Karpas-422 (cell line): ENCODE measurements around the gene CFB. TPM values are rescaled to one million over a fixed set of nuclear protein-coding genes. Genes with fewer than 3 reads are reported as not detected.
"Not testable (repeated sequence)": the region's sequence is repeated elsewhere in the genome, so short reads cannot be mapped to it uniquely, and the experiment has no call there.

ENCODE experiments used
- DNase-seq: peaks from one replicate; pipeline ENCODE4 v3.0.0-alpha.2; 2015
- H2AFZ ChIP-seq: fragments of 200-600 bp; sonication (generic); 2 replicates; pipeline ENCODE4 v1.6.1; 2014; ENCODE audit warnings: antibody characterized with exemption, low read length, mixed read lengths
- H3K27ac ChIP-seq: fragments of 200-600 bp; sonication (generic); 2 replicates; pipeline ENCODE4 v1.5.1; 2014; ENCODE audit warnings: mild to moderate bottlenecking, low read length, moderate library complexity
- H3K27me3 ChIP-seq: fragments of 200-600 bp; sonication (generic); 2 replicates; pipeline ENCODE4 v1.6.1; 2014; ENCODE audit warnings: low read length, mixed read lengths
- H3K36me3 ChIP-seq: fragments of 200-600 bp; sonication (generic); 2 replicates; pipeline ENCODE4 v1.6.1; 2014; ENCODE audit warnings: low read length, mixed read lengths; ENCODE audit not compliant: insufficient read depth
- H3K4me1 ChIP-seq: fragments of 200-600 bp; sonication (generic); 2 replicates; pipeline ENCODE4 v1.6.1; 2014; ENCODE audit warnings: mild to moderate bottlenecking, low read length, mixed read lengths
- H3K4me2 ChIP-seq: fragments of 200-600 bp; sonication (generic); 2 replicates; pipeline ENCODE4 v1.6.1; 2014; ENCODE audit warnings: low read length, low read depth, mild to moderate bottlenecking; ENCODE audit not compliant: poor library complexity, severe bottlenecking
- H3K4me3 ChIP-seq: fragments of 200-600 bp; sonication (generic); 2 replicates; pipeline ENCODE4 v1.5.1; 2014; ENCODE audit warnings: mild to moderate bottlenecking, antibody characterized with exemption, low read length, mixed read lengths
- H3K79me2 ChIP-seq: fragments of 200-600 bp; sonication (generic); 2 replicates; pipeline ENCODE4 v1.6.1; 2014; ENCODE audit warnings: mild to moderate bottlenecking, low read length, mixed read lengths
- H3K9ac ChIP-seq: fragments of 200-600 bp; sonication (generic); 2 replicates; pipeline ENCODE4 v1.6.0; 2014; ENCODE audit warnings: low read length
- H3K9me2 ChIP-seq: fragments of 200-600 bp; sonication (generic), shearing (Covaris generic); replicated peaks from 2 replicates; pipeline ENCODE4 v1.6.0; 2014; ENCODE audit warnings: mild to moderate bottlenecking, low read length, moderate library complexity; ENCODE audit not compliant: insufficient read depth
- H3K9me3 ChIP-seq: fragments of 300-700, 200-600 bp; sonication (generic); 2 replicates; pipeline ENCODE4 v1.6.1; 2014; ENCODE audit warnings: low read length, mixed read lengths
- H4K20me1 ChIP-seq: fragments of 200-600 bp; sonication (generic); 2 replicates; pipeline ENCODE4 v1.6.1; 2014; ENCODE audit warnings: mild to moderate bottlenecking, antibody characterized with exemption, low read length, low read depth; ENCODE audit not compliant: insufficient read depth
- total RNA-seq: library from RNA; depleted of rRNA; stranded (reverse); fragments of >200 nt; shearing (Covaris generic); gene quantifications from 2 replicates; pipeline ENCODE4 v1.2.3, GENCODE V29; 2014; ENCODE audit warnings: low replicate concordance

Gene CFB
- total RNA-seq, 1 experiment from 2014 or later: not detected

DNA sequence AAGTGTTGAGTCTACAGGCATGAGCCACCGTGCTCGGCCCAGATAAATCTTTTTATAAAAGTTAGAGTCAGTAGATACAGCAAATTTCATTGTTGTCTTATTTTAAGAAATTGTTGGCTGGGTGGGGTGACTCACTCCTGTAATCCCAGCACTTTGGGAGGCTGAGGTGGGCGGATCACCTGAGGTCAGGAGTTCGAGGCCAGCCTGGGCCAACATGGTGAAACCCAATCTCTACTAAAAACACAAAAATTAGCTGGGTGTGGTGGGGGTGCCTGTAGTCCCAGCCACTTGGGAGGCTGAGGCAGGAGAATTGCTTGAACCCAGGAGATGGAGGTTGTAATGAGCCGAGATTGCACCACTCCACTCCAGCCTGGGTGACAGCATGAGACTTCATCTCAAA is 37.6 kb upstream of the CFB start:
- H3K4me3 ChIP-seq, H4K20me1 ChIP-seq, H3K27me3 ChIP-seq, H3K4me2 ChIP-seq, H3K79me2 ChIP-seq, H3K9me2 ChIP-seq, H3K9ac ChIP-seq, H3K36me3 ChIP-seq, H2AFZ ChIP-seq, DNase-seq, H3K4me1 ChIP-seq, H3K27ac ChIP-seq, H3K9me3 ChIP-seq: not testable (repeated sequence)

DNA sequence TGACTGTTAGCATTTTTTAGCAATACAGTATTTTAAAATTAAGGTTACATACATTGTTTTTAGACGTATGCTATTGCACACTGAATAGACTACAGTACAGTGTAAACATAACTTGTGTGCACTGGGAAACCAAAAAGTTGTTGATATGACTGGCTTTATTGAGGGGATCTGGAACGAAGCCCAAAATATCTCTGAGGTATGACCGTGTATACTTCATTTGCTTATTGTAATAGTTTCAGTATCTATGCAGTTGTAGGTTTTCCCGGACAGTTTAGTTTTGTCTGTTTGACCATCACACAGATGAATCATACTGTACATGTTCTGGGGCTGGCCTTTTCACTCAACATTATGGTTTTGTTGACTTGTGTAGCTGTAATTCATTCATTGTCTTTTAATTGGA is 37.1 kb upstream of the CFB start:
- Histone ChIP-seq H3K9me3 (no peaks in the 10 kb centered on the region), H3K79me2 (no peaks in the 10 kb centered on the region), H3K27me3 (no peaks in the 10 kb centered on the region), H4K20me1 (no peaks in the 10 kb centered on the region), H3K4me1 (no peaks in the 10 kb centered on the region), H3K9me2 (no peaks in the 10 kb centered on the region), H3K9ac (no peak overlapping the region), H3K4me3 (no peak overlapping the region), H3K4me2 (no peak overlapping the region), H2AFZ (no peak overlapping the region), H3K36me3 (no peaks in the 10 kb centered on the region), H3K27ac (no peak overlapping the region)
- DNase-seq: no peak

DNA sequence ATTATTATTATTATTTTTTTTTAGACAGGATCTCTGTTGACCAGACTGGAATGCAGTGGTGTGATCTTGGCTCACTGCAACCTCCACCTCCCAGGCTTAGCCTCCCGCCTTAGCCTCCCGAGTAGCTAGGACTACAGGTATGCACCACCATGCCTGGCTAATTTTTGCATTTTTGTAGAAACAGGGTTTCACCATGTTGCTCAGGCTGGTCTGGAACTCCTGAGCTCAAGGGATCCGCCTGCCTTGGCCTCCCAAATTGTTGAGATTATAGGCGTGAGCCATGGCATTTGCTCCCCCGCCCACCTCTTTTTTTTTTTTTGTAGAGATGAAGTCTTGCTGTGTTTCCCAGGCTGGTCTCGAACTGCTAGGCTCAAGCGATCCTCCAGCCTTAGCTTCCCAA is 36.6 kb upstream of the CFB start:
- not testable (repeated sequence) for H4K20me1 ChIP-seq, H3K27me3 ChIP-seq, H3K79me2 ChIP-seq, H3K9ac ChIP-seq, H2AFZ ChIP-seq, H3K36me3 ChIP-seq, H3K9me3 ChIP-seq, H3K4me2 ChIP-seq, DNase-seq, H3K9me2 ChIP-seq, H3K4me1 ChIP-seq, H3K4me3 ChIP-seq, H3K27ac ChIP-seq

DNA sequence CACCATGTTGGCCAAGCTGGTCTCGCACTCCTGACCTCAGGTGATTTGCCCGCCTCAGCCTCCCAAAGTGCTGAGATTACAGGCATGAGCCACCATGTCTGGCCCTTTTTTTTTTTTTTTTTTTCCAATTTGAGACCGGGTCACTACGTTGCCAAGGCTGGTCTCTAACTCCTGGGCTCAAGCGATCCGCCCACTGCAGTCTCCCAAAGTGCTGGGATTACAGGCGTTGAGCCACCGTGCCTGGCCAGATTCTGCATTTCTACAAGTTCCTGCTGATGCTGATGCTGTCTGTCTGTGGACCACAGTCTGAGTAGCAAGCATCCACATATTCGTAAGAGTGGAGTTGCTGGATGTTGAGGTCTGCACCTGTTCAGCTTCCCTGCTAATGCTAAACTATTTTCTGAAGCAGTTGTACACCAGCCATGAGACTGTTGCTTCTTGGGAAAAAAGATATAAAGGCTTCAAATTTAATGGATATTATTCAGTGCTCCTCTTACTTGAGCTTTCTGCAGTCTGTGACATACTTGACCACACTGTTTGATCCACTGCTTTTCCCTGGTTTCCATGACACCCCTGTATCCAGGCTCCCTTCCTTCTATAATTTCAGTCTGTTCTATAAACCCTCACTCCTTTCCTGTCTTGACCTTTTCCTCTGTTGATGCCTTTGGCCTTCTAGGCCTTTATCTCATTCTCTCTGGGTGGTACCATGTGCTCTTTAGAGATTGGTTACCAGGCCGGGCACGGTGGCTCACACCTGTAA is 33.9 kb upstream of the CFB start:
- Histone ChIP-seq H3K4me1 (no peaks in the 10 kb centered on the region), H3K9me3 (no peaks in the 10 kb centered on the region), H3K79me2 (no peaks in the 10 kb centered on the region), H3K9me2 (no peaks in the 10 kb centered on the region), H3K4me3 (no peak overlapping the region), H2AFZ (no peak overlapping the region), H3K27ac (no peak overlapping the region), H4K20me1 (no peaks in the 10 kb centered on the region), H3K9ac (no peak overlapping the region), H3K4me2 (no peak overlapping the region), H3K36me3 (no peaks in the 10 kb centered on the region), H3K27me3 (no peaks in the 10 kb centered on the region)
- DNase-seq: no peak

DNA sequence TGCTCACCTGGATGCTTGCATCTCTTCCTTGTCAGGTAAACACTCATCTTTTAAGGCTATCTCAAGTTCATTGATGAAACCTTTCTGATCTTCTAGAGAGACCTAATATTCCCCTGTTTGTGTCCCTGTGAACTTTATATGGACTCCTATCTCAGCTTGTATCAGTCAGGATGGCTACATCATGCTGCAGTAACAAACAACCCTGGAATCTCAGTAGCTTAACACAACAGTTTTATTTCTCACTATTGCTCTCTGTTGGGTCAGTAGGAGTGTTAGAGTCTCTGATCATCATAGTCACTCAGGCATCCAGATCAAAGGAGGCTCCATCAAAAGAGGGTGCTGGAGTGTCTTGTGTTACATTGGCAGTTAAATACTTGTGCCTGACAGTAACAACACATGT is 30.5 kb upstream of the CFB start:
- H3K4me2 ChIP-seq: no peak overlapping the region
- no peaks in the 10 kb centered on the region for H3K79me2 ChIP-seq
- no peak overlapping the region for H2AFZ ChIP-seq
- no peak overlapping the region for H3K9ac ChIP-seq
- H3K4me3 ChIP-seq: no peak overlapping the region
- no peaks in the 10 kb centered on the region for H3K9me3 ChIP-seq
- no peaks in the 10 kb centered on the region for H4K20me1 ChIP-seq
- no peak for DNase-seq
- no peaks in the 10 kb centered on the region for H3K36me3 ChIP-seq
- no peaks in the 10 kb centered on the region for H3K9me2 ChIP-seq
- no peaks in the 10 kb centered on the region for H3K4me1 ChIP-seq
- H3K27me3 ChIP-seq: no peaks in the 10 kb centered on the region
- no peak overlapping the region for H3K27ac ChIP-seq

DNA sequence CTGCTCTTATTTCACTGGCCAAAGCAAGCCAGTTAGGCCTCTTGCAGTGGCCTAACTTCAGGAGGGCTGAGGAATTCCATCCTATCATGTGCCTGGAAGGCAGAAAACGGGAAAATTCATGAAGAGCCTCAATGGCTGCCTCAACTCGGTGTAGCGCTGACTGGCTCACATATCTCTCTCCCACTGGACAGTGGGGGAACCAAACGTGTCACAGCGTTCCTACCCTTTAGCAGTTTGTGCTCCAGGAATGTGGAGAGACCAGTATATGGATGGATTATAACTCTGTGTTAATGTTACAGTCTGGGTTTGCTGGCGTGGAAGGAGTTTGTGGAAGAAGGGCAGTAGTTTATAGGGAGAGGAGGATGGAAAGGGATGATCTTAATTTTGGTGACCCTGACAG is 30.1 kb upstream of the CFB start:
- Histone ChIP-seq H3K4me3 (no peak overlapping the region), H3K36me3 (no peaks in the 10 kb centered on the region), H3K4me2 (no peak overlapping the region), H2AFZ (no peak overlapping the region), H3K27me3 (no peaks in the 10 kb centered on the region), H3K9me3 (no peaks in the 10 kb centered on the region), H3K9me2 (no peaks in the 10 kb centered on the region), H3K79me2 (no peaks in the 10 kb centered on the region), H4K20me1 (no peaks in the 10 kb centered on the region), H3K9ac (no peak overlapping the region), H3K4me1 (no peaks in the 10 kb centered on the region), H3K27ac (no peak overlapping the region)
- no peak for DNase-seq

DNA sequence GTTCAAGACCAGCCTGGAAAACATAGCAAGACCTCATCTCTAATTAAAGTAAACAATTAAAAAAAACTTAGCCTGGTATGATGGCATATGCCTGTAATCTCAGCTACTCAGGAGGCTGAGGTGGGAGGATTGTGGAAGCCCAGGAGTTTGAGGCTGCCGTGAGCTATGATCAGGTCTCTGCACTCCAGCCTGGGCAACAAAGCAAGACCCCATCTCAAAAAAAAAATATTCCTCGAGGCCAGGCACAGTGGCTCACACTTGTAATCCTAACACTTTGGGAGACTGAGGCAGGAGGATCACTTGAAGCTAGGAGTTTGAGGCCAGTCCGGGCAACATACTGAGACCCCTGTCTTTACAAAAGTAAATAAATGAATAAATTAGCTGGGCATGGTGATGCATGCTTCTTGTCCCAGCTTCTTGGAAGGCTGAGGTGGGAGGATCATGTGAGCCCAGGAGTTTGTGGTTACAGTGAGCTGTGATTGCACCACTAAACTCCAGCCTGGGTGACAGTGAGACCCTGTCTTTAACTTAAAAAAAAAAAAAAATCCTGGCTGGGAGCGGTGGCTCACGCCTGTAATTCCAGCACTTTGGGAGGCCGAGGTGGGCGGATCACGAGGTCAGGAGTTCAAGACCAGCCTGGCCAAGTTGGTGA is 27.7 kb upstream of the CFB start:
- no peak overlapping the region for H3K27ac ChIP-seq
- no peak overlapping the region for H3K4me3 ChIP-seq
- H3K4me1 ChIP-seq: no peaks in the 10 kb centered on the region
- H3K4me2 ChIP-seq: no peak overlapping the region
- no peaks in the 10 kb centered on the region for H3K9me3 ChIP-seq
- H3K36me3 ChIP-seq: no peaks in the 10 kb centered on the region
- no peak overlapping the region for H3K9ac ChIP-seq
- DNase-seq: no peak
- H3K27me3 ChIP-seq: no peaks in the 10 kb centered on the region
- H3K9me2 ChIP-seq: no peaks in the 10 kb centered on the region
- no peaks in the 10 kb centered on the region for H4K20me1 ChIP-seq
- no peak overlapping the region for H2AFZ ChIP-seq
- no peaks in the 10 kb centered on the region for H3K79me2 ChIP-seq

DNA sequence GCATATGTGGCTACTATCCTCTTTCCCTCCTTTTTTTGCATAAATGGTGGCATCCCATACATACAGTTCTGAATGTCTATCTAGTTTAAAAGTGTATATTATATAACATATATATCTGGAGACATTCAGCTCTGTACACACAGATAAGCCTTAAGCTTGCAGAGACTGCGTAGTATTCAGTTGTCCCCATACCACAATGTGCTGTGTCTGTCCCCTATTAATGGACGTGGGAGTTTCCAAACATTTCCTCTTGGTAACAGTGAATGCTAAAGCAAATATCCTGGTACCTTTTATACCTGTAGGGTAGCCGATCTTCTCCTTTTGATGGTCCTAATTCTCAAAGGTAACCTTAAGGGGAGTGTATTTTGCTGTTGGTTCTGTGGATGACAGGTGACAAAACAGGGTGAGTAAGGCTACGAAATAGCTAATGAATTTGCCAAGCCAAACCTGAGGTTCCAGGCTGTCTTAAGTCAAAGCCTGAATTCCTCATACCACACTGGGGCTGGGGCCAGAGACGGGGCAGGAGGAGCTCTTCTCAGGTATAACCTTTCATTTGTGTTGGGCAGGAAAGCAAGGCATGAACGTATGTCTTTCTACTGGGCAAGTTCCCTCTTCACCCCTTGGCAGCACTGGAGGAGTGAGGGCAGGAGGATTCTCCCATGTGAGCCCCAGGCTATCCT is 26.1 kb upstream of the CFB start:
- H3K27ac ChIP-seq: no peak overlapping the region
- H2AFZ ChIP-seq: no peak overlapping the region
- H3K9me3 ChIP-seq: no peaks in the 10 kb centered on the region
- no peak overlapping the region for H3K9ac ChIP-seq
- no peaks in the 10 kb centered on the region for H3K9me2 ChIP-seq
- H3K4me1 ChIP-seq: no peaks in the 10 kb centered on the region
- H3K4me2 ChIP-seq: no peak overlapping the region
- DNase-seq: no peak
- H3K79me2 ChIP-seq: no peaks in the 10 kb centered on the region
- no peak overlapping the region for H3K4me3 ChIP-seq
- H3K27me3 ChIP-seq: no peaks in the 10 kb centered on the region
- no peaks in the 10 kb centered on the region for H3K36me3 ChIP-seq
- H4K20me1 ChIP-seq: no peaks in the 10 kb centered on the region
